GM21528 (cell line): ENCODE results near the gene RNASE7.

ENCODE experiments used
- ATAC-seq: cut with Tn5 transposase; IDR thresholded peaks from one replicate; pipeline ENCODE4 v1.9.1; 2021; ENCODE audit warnings: mild to moderate bottlenecking, moderate library complexity; ENCODE audit not compliant: unreplicated experiment, low FRiP score

Gene RNASE7

GRCh38 chr14:21084998-21085853 lies 43.1 kb downstream of the RNASE7 start:
- no peak for ATAC-seq

- ATAC-seq = no peak
Observed at GRCh38 chr14:21086908-21087293, 44.7 kb downstream of the RNASE7 start.

- ATAC-seq = no peak
Observed at GRCh38 chr14:21087294-21088091, 45.3 kb downstream of the RNASE7 start.

- no peak for ATAC-seq
Observed at GRCh38 chr14:21088687-21089086, 46.5 kb downstream of the RNASE7 start.

GRCh38 chr14:21089271-21089670 lies 47.1 kb downstream of the RNASE7 start:
- no peak for ATAC-seq

GRCh38 chr14:21089877-21090193 lies 47.7 kb downstream of the RNASE7 start:
- no peak for ATAC-seq

GRCh38 chr14:21090194-21090939 lies 48.2 kb downstream of the RNASE7 start:
- ATAC-seq = no peak

- no peak for ATAC-seq
Observed at GRCh38 chr14:21090940-21091663, 48.9 kb downstream of the RNASE7 start.

GRCh38 chr14:21091821-21092272 lies 49.7 kb downstream of the RNASE7 start:
- ATAC-seq = no peak

- peak; percentile 84 for ATAC-seq
Observed at GRCh38 chr14:21092273-21093011, 50.3 kb downstream of the RNASE7 start.

- ATAC-seq = no peak
Observed at GRCh38 chr14:21093018-21093417, 50.9 kb downstream of the RNASE7 start.
